ENCODE results near the gene TRIM14.
A peak's percentile ranks its signal among the peaks of the same experiment; 100 is the strongest.
"Not testable (repeated sequence)": the region's sequence is repeated elsewhere in the genome, so short reads cannot be mapped to it uniquely, and the experiment has no call there.

Gene TRIM14

DNA sequence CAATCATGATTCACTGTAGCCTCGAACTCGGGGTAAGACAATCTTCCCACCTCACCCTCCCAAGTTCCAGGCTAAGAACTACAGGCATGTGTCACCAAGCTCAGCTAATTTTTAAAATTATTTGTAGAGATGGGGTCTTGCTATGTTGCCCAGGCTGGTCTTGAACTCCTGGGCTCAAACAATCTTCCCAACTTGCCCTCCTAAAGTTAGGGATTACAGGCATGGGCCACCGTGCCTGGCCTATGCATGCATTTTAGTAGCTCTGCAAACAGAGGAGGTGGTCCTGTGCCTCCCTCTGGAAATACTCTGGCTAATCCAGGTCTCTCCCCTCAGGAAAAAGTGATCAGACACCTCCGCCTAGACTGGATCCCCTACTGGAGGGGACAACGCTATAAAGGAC lies 21.5 kb upstream of the TRIM14 start:
- no peak for DNase-seq

- DNase-seq = no peak
Measured at GRCh38 chr9:98136489-98136888, 17.5 kb upstream of the TRIM14 start.

DNA sequence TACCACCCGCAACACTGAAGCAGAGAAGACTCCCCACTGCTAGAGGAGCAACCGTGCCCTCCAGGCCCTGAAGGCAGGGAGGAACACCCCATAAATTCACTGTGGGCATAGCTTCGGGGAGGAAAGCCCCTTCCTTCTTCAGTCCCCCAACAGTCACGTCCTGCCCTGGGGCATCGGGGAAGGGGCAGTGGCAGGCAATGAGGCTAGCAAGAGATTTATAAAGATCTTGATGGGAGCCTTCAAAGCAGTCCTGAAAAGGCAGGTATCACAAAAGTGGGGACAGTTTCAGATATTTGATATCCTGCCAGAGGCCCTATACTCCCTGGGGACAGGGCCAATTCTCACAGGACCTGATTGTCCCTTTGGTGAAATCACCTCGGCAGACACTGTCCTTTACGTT lies 16.9 kb upstream of the TRIM14 start:
- no peak for DNase-seq

DNA sequence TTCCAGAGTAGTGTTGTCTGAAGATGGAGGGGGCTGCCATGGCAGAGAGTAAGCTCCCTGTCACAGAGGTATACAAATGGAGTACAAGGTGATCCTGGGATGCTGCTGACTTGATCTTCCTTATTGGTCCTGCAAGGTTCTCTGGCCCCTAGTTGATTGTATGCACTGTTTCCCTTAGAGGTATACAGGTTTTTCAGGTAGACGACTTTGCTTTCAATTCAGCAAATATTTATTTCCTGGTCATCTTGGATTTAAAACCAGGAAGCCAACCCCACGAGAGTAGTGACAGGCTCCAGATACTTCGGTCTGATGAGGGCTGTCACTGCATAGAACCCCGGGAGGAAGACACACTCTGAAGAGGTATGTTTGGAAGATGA lies 16.5 kb upstream of the TRIM14 start:
- DNase-seq = no peak

GRCh38 chr9:98134702-98135557 lies 15.9 kb upstream of the TRIM14 start:
- no peak for DNase-seq

- peak; percentile 11 to 17 for DNase-seq
Measured at GRCh38 chr9:98132806-98133631, 14.0 kb upstream of the TRIM14 start.

GRCh38 chr9:98132158-98132557 lies 13.1 kb upstream of the TRIM14 start:
- DNase-seq = no peak

- no peak for DNase-seq
Measured at GRCh38 chr9:98130576-98131228, 11.7 kb upstream of the TRIM14 start.

DNA sequence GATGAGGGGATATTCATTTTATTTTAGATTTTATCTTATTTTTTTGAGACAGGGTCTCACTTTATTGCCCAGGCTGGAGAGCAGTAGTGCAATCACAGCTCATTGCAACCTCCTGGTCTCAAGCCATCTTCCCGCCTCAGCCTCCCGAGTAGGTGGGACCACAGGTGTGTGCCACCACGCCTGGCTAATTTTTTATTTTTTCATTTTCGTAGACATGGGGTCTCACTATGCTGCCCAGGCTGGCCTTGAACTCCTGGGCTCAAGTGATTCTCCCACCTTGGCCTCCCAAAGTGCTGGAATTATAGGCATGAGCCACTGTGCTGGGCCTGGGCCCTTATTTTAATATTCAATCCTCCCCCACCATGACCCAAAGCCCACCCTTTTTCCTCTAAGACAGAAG lies 11.0 kb upstream of the TRIM14 start:
- not testable (repeated sequence) for DNase-seq

GRCh38 chr9:98129451-98129881 lies 10.4 kb upstream of the TRIM14 start:
- DNase-seq = no peak

DNA sequence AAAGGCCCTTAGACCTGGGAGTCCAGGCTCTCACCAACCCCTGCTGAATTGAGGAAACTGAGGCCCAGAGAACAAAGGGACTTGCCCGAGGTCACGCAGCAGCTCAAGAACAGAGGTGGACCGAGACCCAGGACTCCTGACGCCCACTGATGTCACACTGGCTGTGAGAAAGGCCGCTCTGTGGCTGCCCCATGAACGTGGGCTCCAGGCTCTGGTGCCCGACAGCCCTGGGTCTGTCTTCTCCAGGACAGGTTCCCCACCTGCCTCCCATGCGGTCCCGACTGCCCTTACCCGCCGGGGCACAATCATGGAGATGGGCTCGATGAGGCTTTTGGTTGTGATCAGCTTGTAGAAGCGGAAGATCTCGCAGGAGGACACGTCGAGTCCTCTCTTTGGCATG lies 9.3 kb upstream of the TRIM14 start:
- no peak for DNase-seq

GRCh38 chr9:98127226-98127625 lies 8.2 kb upstream of the TRIM14 start:
- no peak for DNase-seq

GRCh38 chr9:98124637-98125426 lies 5.8 kb upstream of the TRIM14 start:
- no peak for DNase-seq

GRCh38 chr9:98124091-98124490 lies 5.1 kb upstream of the TRIM14 start:
- not testable (repeated sequence) for DNase-seq

- DNase-seq = no peak
Measured at GRCh38 chr9:98121058-98121457, 2.0 kb upstream of the TRIM14 start.

GRCh38 chr9:98120476-98120875 lies 1.5 kb upstream of the TRIM14 start:
- DNase-seq = no peak

GRCh38 chr9:98117984-98118639 lies 910 bp downstream of the TRIM14 start:
- DNase-seq = no peak

GRCh38 chr9:98117097-98117496 lies 1.9 kb downstream of the TRIM14 start:
- not testable (repeated sequence) for DNase-seq

- no peak for DNase-seq
Measured at GRCh38 chr9:98109052-98109451, 10.0 kb downstream of the TRIM14 start.

DNA sequence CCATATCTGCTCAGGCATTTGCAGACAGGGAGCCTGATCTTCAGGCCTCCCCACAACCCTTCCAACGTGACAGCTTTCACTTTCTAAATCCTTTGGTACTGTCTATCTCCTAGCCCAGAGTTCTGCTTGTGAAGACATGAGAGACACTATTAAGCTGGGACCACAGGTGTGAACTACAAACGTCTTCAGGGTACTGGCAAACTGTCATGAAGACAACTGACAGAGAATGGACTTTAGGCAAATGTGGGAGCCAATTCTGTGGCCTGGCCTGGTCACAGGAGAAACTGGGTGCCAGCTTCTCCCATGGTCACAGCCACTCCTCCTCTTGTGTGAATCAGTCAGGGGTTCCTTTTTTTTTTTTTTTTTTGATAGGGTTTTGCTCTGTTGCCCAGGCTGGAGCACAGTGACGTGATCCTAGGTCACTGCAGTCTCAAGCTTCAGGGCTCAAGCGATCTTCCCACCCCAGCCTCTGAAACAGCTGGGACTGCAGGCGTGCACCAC lies 10.4 kb downstream of the TRIM14 start:
- DNase-seq = no peak

GRCh38 chr9:98107926-98108325 lies 11.1 kb downstream of the TRIM14 start:
- no peak for DNase-seq

- DNase-seq = no peak
Measured at GRCh38 chr9:98105006-98105405, 14.0 kb downstream of the TRIM14 start.

Data from NCI-H187 (cell line).